H1 (cell line): Measurements from ENCODE around the gene CEP72. TPM values are rescaled to one million over a fixed set of nuclear protein-coding genes. Genes with fewer than 3 reads are reported as not detected.

Source experiments
- BCL11A ChIP-seq, 2 experiments: IDR thresholded peaks; one replicate each; pipeline ENCODE4 v1.6.1; 2011; ENCODE audit warnings: low read depth in 2 of 2, low read length in 2 of 2, mild to moderate bottlenecking in 2 of 2
- BRCA1 ChIP-seq: IDR thresholded peaks from 2 replicates; pipeline ENCODE4 v1.6.1; 2012; ENCODE audit warnings: low read depth, low read length, improper control_type of control experiment
- CHD1 ChIP-seq: IDR thresholded peaks from 2 replicates; pipeline ENCODE4 v1.6.1; 2012; ENCODE audit warnings: low read depth, low read length, improper control_type of control experiment
- EP300 ChIP-seq, 2 experiments: IDR thresholded peaks; 1 replicate in 1 of 2; 2 replicates in 1 of 2; pipeline ENCODE4 v1.6.1; 2011 to 2012; ENCODE audit warnings: low read depth in 2 of 2, low read length in 2 of 2, mild to moderate bottlenecking in 2 of 2, borderline replicate concordance in 1 of 2, inconsistent platforms in 1 of 2, moderate library complexity in 1 of 2
- POU5F1 ChIP-seq: IDR thresholded peaks from 2 replicates; pipeline ENCODE4 v1.6.1; 2011; ENCODE audit warnings: low read depth, mild to moderate bottlenecking, low read length, moderate library complexity
- polyA plus RNA-seq, 7 experiments: library from polyadenylated mRNA; depleted of rRNA in 3 of 7; stranded (reverse) in 5 of 7; unstranded in 2 of 7; fragments of >200 nt in 5 of 7; fragments of 200-250 nt in 2 of 7; gene quantifications; 1 replicate in 5 of 7; 2 replicates in 1 of 7; 4 replicates in 1 of 7; pipeline versions ENCODE4 v1.2.1 to v1.2.3, GENCODE V29; 2011 to 2013; ENCODE audit warnings: missing spikeins in 2 of 7, mixed read lengths in 2 of 7
- total RNA-seq: library from RNA; stranded (reverse); fragmentation: NEBNext Ultra II Directional; extraction: Animal tissue kit (Norgen Biotek cat#: 25700); gene quantifications from 2 replicates; pipeline ENCODE4 v1.2.1, GENCODE V29; 2021

The CEP72 gene
- total and polyA plus RNA-seq, 2 of the 8 experiments (the other 6 are each of a cell fraction or from before 2014, with no cell fraction given): 13.1 to 19.6 TPM

DNA sequence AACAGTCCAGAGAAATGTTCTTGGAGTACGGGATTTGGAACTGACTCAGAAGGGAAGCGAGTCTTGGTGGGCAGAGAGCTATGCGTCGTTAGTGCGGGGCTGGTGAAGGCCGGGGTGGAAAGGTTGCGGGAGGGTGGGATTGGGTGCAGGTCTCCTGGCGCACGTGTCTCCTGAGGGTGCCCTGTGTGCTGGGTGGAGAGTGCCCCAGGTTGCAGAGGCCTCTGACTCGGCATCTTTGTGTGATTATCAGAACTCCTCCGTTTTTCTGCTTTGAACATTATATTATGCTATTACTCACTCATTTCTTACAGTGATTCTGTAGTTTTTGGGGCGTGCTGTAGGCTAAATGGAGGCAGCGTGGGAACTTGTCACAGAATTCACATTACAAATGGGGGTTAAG is 11.4 kb downstream of the CEP72 start (continued):
- TF ChIP-seq BCL11A (IDR thresholded peaks at IDR 0.05; ENCODE audit: low read depth in 2 of 2, low read length in 2 of 2) (no peak), BRCA1 (no peak), POU5F1 (no peak), CHD1 (no peak), EP300 (IDR thresholded peaks at IDR 0.05; ENCODE audit: borderline replicate concordance in 1 of 2, low read depth in 2 of 2, low read length in 2 of 2) (no peak)
